ENCODE results near the gene CHCHD10.

The CHCHD10 gene

GRCh38 chr22:23764899-23765881 is 2.6 kb downstream of the CHCHD10 start:
- H3K4me3 ChIP-seq (ENCODE audit: low read length) = no peak overlapping the region
- no peaks in the 10 kb centered on the region for H3K9me3 ChIP-seq (ENCODE audit: insufficient read depth, low read depth, low read length)
- no peak overlapping the region for H3K27ac ChIP-seq (ENCODE audit: low read length)
- no peak overlapping the region for H3K9ac ChIP-seq (ENCODE audit: low read depth, low read length)
- peaks cover 12% of the 10 kb centered on the region for H3K36me3 ChIP-seq (ENCODE audit: insufficient read depth, low read depth, low read length)
- peaks cover 10% of the 10 kb centered on the region; the same call in 1 of the 2 replicates for H3K4me1 ChIP-seq (ENCODE audit: insufficient read depth, low read length)
- peaks cover 16% of the 10 kb centered on the region for H3K27me3 ChIP-seq (ENCODE audit: insufficient read depth, low read length)

GRCh38 chr22:23763954-23764353 is 3.8 kb downstream of the CHCHD10 start:
- no peak overlapping the region for H3K27ac ChIP-seq (ENCODE audit: low read length)
- peaks cover 12% of the 10 kb centered on the region for H3K36me3 ChIP-seq (ENCODE audit: insufficient read depth, low read depth, low read length)
- H3K4me3 ChIP-seq (ENCODE audit: low read length) = 0 out of 2 replicates have a peak overlapping the region, but pooled peaks have one; percentile 37
- no peaks in the 10 kb centered on the region for H3K9me3 ChIP-seq (ENCODE audit: insufficient read depth, low read depth, low read length)
- peak overlapping the region; percentile 52; the same call in 1 of the 2 replicates for H3K9ac ChIP-seq (ENCODE audit: low read depth, low read length)
- H3K4me1 ChIP-seq (ENCODE audit: insufficient read depth, low read length) = peaks cover 10% of the 10 kb centered on the region; the same call in 1 of the 2 replicates
- peaks cover 6% of the 10 kb centered on the region for H3K27me3 ChIP-seq (ENCODE audit: insufficient read depth, low read length)

- Histone ChIP-seq H3K9ac (ENCODE audit: low read depth, low read length) (peak overlapping the region; percentile 52; the same call in 1 of the 2 replicates), H3K27ac (ENCODE audit: low read length) (no peak overlapping the region), H3K27me3 (ENCODE audit: insufficient read depth, low read length) (peaks cover 2% of the 10 kb centered on the region; the same call in 1 of the 2 replicates), H3K4me3 (ENCODE audit: low read length) (peak overlapping the region; percentile 37; the same call in 1 of the 2 replicates), H3K4me1 (ENCODE audit: insufficient read depth, low read length) (peaks cover 10% of the 10 kb centered on the region; the same call in 1 of the 2 replicates), H3K9me3 (ENCODE audit: insufficient read depth, low read depth, low read length) (no peaks in the 10 kb centered on the region), H3K36me3 (ENCODE audit: insufficient read depth, low read depth, low read length) (peaks cover 12% of the 10 kb centered on the region)
Observed at GRCh38 chr22:23763579-23763945, 4.2 kb downstream of the CHCHD10 start.

- H3K27me3 ChIP-seq (ENCODE audit: insufficient read depth, low read length) = no peaks in the 10 kb centered on the region
- no peak within 1 kb of the TSS for H3K27ac ChIP-seq (ENCODE audit: low read length)
- peak within 1 kb of the TSS; percentile 37; the same call in 1 of the 2 replicates for H3K4me3 ChIP-seq (ENCODE audit: low read length)
- peaks cover 10% of the 10 kb centered on the region; the same call in 1 of the 2 replicates for H3K4me1 ChIP-seq (ENCODE audit: insufficient read depth, low read length)
- peak within 1 kb of the TSS; percentile 52; the same call in 1 of the 2 replicates for H3K9ac ChIP-seq (ENCODE audit: low read depth, low read length)
- peaks cover 12% of the 10 kb centered on the region for H3K36me3 ChIP-seq (ENCODE audit: insufficient read depth, low read depth, low read length)
- no peaks in the 10 kb centered on the region for H3K9me3 ChIP-seq (ENCODE audit: insufficient read depth, low read depth, low read length)
Observed at GRCh38 chr22:23762842-23763578, 4.8 kb downstream of the CHCHD10 start, which contains the start of gene C22orf15. Gene C22orf15 (plus strand): TSS chr22:23762990. CDS start chr22:23763307, 317 bp downstream.

- Histone ChIP-seq H3K4me1 (ENCODE audit: insufficient read depth, low read length) (peaks cover 15% of the 10 kb centered on the region; the same call in 1 of the 2 replicates), H3K9me3 (ENCODE audit: insufficient read depth, low read depth, low read length) (no peaks in the 10 kb centered on the region), H3K9ac (ENCODE audit: low read depth, low read length) (no peak overlapping the region), H3K4me3 (ENCODE audit: low read length) (no peak overlapping the region), H3K36me3 (ENCODE audit: insufficient read depth, low read depth, low read length) (peaks cover 4% of the 10 kb centered on the region), H3K27me3 (ENCODE audit: insufficient read depth, low read length) (no peaks in the 10 kb centered on the region), H3K27ac (ENCODE audit: low read length) (no peak overlapping the region)
Observed at GRCh38 chr22:23760056-23760455, 7.7 kb downstream of the CHCHD10 start.

GRCh38 chr22:23759566-23759965 is 8.2 kb downstream of the CHCHD10 start:
- Histone ChIP-seq H3K36me3 (ENCODE audit: insufficient read depth, low read depth, low read length) (no peaks in the 10 kb centered on the region), H3K27me3 (ENCODE audit: insufficient read depth, low read length) (no peaks in the 10 kb centered on the region), H3K4me3 (ENCODE audit: low read length) (no peak overlapping the region), H3K27ac (ENCODE audit: low read length) (no peak overlapping the region), H3K9me3 (ENCODE audit: insufficient read depth, low read depth, low read length) (no peaks in the 10 kb centered on the region), H3K4me1 (ENCODE audit: insufficient read depth, low read length) (peaks cover 15% of the 10 kb centered on the region; the same call in 1 of the 2 replicates), H3K9ac (ENCODE audit: low read depth, low read length) (no peak overlapping the region)

GRCh38 chr22:23756891-23757290 is 10.9 kb downstream of the CHCHD10 start:
- H3K4me3 ChIP-seq (ENCODE audit: low read length) = no peak overlapping the region
- peaks cover 5% of the 10 kb centered on the region; the same call in 1 of the 2 replicates for H3K4me1 ChIP-seq (ENCODE audit: insufficient read depth, low read length)
- H3K27me3 ChIP-seq (ENCODE audit: insufficient read depth, low read length) = no peaks in the 10 kb centered on the region
- no peak overlapping the region for H3K9ac ChIP-seq (ENCODE audit: low read depth, low read length)
- no peaks in the 10 kb centered on the region for H3K9me3 ChIP-seq (ENCODE audit: insufficient read depth, low read depth, low read length)
- H3K27ac ChIP-seq (ENCODE audit: low read length) = no peak overlapping the region
- H3K36me3 ChIP-seq (ENCODE audit: insufficient read depth, low read depth, low read length) = no peaks in the 10 kb centered on the region

GRCh38 chr22:23755711-23756110 is 12.1 kb downstream of the CHCHD10 start:
- Histone ChIP-seq H3K27ac (ENCODE audit: low read length) (no peak overlapping the region), H3K9me3 (ENCODE audit: insufficient read depth, low read depth, low read length) (no peaks in the 10 kb centered on the region), H3K27me3 (ENCODE audit: insufficient read depth, low read length) (no peaks in the 10 kb centered on the region), H3K4me1 (ENCODE audit: insufficient read depth, low read length) (peaks cover 5% of the 10 kb centered on the region; the same call in 1 of the 2 replicates), H3K9ac (ENCODE audit: low read depth, low read length) (no peak overlapping the region), H3K4me3 (ENCODE audit: low read length) (no peak overlapping the region), H3K36me3 (ENCODE audit: insufficient read depth, low read depth, low read length) (no peaks in the 10 kb centered on the region)

- H3K9me3 ChIP-seq (ENCODE audit: insufficient read depth, low read depth, low read length) = no peaks in the 10 kb centered on the region
- peaks cover 5% of the 10 kb centered on the region; the same call in 1 of the 2 replicates for H3K4me1 ChIP-seq (ENCODE audit: insufficient read depth, low read length)
- no peaks in the 10 kb centered on the region for H3K27me3 ChIP-seq (ENCODE audit: insufficient read depth, low read length)
- no peaks in the 10 kb centered on the region for H3K36me3 ChIP-seq (ENCODE audit: insufficient read depth, low read depth, low read length)
- no peak overlapping the region for H3K27ac ChIP-seq (ENCODE audit: low read length)
- no peak overlapping the region for H3K9ac ChIP-seq (ENCODE audit: low read depth, low read length)
- H3K4me3 ChIP-seq (ENCODE audit: low read length) = no peak overlapping the region
Observed at GRCh38 chr22:23754980-23755636, 12.7 kb downstream of the CHCHD10 start.

GRCh38 chr22:23754220-23754919 is 13.4 kb downstream of the CHCHD10 start, which contains the start of gene VPREB3:
Gene VPREB3 (minus strand): TSS chr22:23754425. CDS start chr22:23754363, 62 bp downstream.
- Histone ChIP-seq H3K27ac (ENCODE audit: low read length) (no peak within 1 kb of the TSS), H3K9ac (ENCODE audit: low read depth, low read length) (no peak within 1 kb of the TSS), H3K9me3 (ENCODE audit: insufficient read depth, low read depth, low read length) (no peaks in the 10 kb centered on the region), H3K27me3 (ENCODE audit: insufficient read depth, low read length) (no peaks in the 10 kb centered on the region), H3K4me1 (ENCODE audit: insufficient read depth, low read length) (peaks cover 5% of the 10 kb centered on the region; the same call in 1 of the 2 replicates), H3K36me3 (ENCODE audit: insufficient read depth, low read depth, low read length) (no peaks in the 10 kb centered on the region), H3K4me3 (ENCODE audit: low read length) (no peak within 1 kb of the TSS)
